A549 (cell line): ENCODE measurements around the gene ABLIM1.

ENCODE experiments used
- CEBPB ChIP-seq, 2 experiments: fragments of >200 bp in 1 of 2; sonication (Bioruptor Twin) in 1 of 2; formaldehyde crosslinking in 1 of 2; IDR thresholded peaks; 2 replicates each; pipeline ENCODE4 v1.6.1; 2012 to 2016
- CTCF ChIP-seq: fragments of >200 bp; sonication (Bioruptor Twin); formaldehyde crosslinking; IDR thresholded peaks from 3 replicates; pipeline ENCODE4 v1.5.1; 2016
- EP300 ChIP-seq, 2 experiments: fragments of >200 bp; sonication (Bioruptor Twin); formaldehyde crosslinking; IDR thresholded peaks; 2 replicates in 1 of 2; 3 replicates in 1 of 2; pipeline ENCODE4 v1.6.1; 2016 to 2017
- JUN ChIP-seq, 2 experiments: fragments of >200 bp; sonication (Bioruptor Twin); formaldehyde crosslinking; IDR thresholded peaks; 2 replicates in 1 of 2; 3 replicates in 1 of 2; pipeline ENCODE4 v1.6.1; 2016 to 2017
- MAFK ChIP-seq: fragments of 450-650 bp; IDR thresholded peaks from 2 replicates; pipeline ENCODE4 v1.6.1; 2014; ENCODE audit not compliant: partially characterized antibody
- MYC ChIP-seq: IDR thresholded peaks from 2 replicates; pipeline ENCODE4 v1.6.1; 2012; ENCODE audit warnings: mild to moderate bottlenecking, inconsistent platforms, low read length, improper control_type of control experiment, borderline replicate concordance
- POLR2A ChIP-seq: IDR thresholded peaks from 2 replicates; pipeline ENCODE4 v1.6.1; 2012; ENCODE audit warnings: mild to moderate bottlenecking, low read length
- RCOR1 ChIP-seq: fragments of 150-350 bp; IDR thresholded peaks from 2 replicates; pipeline ENCODE4 v1.6.1; 2014; ENCODE audit warnings: antibody characterized with exemption, low read length, low read depth
- SMC3 ChIP-seq: fragments of >200 bp; sonication (Bioruptor Twin); formaldehyde crosslinking; IDR thresholded peaks from 3 replicates; pipeline ENCODE4 v1.6.1; 2018; ENCODE audit warnings: inconsistent platforms
- USF2 ChIP-seq: fragments of 450-650 bp; IDR thresholded peaks from 2 replicates; pipeline ENCODE4 v1.6.1; 2014; ENCODE audit warnings: antibody characterized with exemption
- ZFP36 ChIP-seq: fragments of 450-650 bp; IDR thresholded peaks from 2 replicates; pipeline ENCODE4 v1.6.1; 2014; ENCODE audit warnings: borderline replicate concordance; ENCODE audit not compliant: partially characterized antibody
- TF ChIP-seq, protein P1 (sequence below): fragments of 200-600 bp; sonication (generic); IDR thresholded peaks from 2 replicates; pipeline ENCODE4 v1.6.1; 2016; ENCODE audit warnings: antibody characterized with exemption, mild to moderate bottlenecking, moderate library complexity
- TF ChIP-seq, protein P2 (sequence below): IDR thresholded peaks from 2 replicates; pipeline ENCODE4 v1.6.1; 2012

- TF ChIP-seq JUN (IDR thresholded peaks at IDR 0.05) (no peak), SMC3 (no peak), CTCF (no peak), RCOR1 (no peak), USF2 (no peak), EP300 (IDR thresholded peaks at IDR 0.05) (no peak), POLR2A (no peak), CEBPB (IDR thresholded peaks at IDR 0.05) (no peak), MAFK (no peak), MYC (no peak), ZFP36 (no peak)
- TF ChIP-seq, protein P1, sequence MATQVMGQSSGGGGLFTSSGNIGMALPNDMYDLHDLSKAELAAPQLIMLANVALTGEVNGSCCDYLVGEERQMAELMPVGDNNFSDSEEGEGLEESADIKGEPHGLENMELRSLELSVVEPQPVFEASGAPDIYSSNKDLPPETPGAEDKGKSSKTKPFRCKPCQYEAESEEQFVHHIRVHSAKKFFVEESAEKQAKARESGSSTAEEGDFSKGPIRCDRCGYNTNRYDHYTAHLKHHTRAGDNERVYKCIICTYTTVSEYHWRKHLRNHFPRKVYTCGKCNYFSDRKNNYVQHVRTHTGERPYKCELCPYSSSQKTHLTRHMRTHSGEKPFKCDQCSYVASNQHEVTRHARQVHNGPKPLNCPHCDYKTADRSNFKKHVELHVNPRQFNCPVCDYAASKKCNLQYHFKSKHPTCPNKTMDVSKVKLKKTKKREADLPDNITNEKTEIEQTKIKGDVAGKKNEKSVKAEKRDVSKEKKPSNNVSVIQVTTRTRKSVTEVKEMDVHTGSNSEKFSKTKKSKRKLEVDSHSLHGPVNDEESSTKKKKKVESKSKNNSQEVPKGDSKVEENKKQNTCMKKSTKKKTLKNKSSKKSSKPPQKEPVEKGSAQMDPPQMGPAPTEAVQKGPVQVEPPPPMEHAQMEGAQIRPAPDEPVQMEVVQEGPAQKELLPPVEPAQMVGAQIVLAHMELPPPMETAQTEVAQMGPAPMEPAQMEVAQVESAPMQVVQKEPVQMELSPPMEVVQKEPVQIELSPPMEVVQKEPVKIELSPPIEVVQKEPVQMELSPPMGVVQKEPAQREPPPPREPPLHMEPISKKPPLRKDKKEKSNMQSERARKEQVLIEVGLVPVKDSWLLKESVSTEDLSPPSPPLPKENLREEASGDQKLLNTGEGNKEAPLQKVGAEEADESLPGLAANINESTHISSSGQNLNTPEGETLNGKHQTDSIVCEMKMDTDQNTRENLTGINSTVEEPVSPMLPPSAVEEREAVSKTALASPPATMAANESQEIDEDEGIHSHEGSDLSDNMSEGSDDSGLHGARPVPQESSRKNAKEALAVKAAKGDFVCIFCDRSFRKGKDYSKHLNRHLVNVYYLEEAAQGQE: no peak
- TF ChIP-seq, protein P2, sequence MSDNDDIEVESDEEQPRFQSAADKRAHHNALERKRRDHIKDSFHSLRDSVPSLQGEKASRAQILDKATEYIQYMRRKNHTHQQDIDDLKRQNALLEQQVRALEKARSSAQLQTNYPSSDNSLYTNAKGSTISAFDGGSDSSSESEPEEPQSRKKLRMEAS: no peak
Observed at GRCh38 chr10:114482480-114483304, 175.4 kb downstream of the ABLIM1 start.
